22Rv1 (cell line): ENCODE results near the gene ARFGAP2.
"Not testable (repeated sequence)": the region's sequence is repeated elsewhere in the genome, so short reads cannot be mapped to it uniquely, and the experiment has no call there.

ENCODE experiments used
- H3K27ac ChIP-seq: fragments of 450-650 bp; 2 replicates; pipeline ENCODE4 v1.5.1; 2017
- ZFX ChIP-seq: fragments of 450-650 bp; IDR thresholded peaks from 2 replicates; pipeline ENCODE4 v1.6.1; 2017; ENCODE audit warnings: antibody characterized with exemption, borderline replicate concordance
- TF ChIP-seq, protein P1 (sequence below): fragments of 450-650 bp; IDR thresholded peaks from 2 replicates; pipeline ENCODE4 v1.5.1; 2017; ENCODE audit warnings: mild to moderate bottlenecking

ARFGAP2 gene

GRCh38 chr11:47201015-47201414 lies 24.3 kb upstream of the ARFGAP2 start:
- no peak overlapping the region for H3K27ac ChIP-seq
- TF ChIP-seq, protein P1, sequence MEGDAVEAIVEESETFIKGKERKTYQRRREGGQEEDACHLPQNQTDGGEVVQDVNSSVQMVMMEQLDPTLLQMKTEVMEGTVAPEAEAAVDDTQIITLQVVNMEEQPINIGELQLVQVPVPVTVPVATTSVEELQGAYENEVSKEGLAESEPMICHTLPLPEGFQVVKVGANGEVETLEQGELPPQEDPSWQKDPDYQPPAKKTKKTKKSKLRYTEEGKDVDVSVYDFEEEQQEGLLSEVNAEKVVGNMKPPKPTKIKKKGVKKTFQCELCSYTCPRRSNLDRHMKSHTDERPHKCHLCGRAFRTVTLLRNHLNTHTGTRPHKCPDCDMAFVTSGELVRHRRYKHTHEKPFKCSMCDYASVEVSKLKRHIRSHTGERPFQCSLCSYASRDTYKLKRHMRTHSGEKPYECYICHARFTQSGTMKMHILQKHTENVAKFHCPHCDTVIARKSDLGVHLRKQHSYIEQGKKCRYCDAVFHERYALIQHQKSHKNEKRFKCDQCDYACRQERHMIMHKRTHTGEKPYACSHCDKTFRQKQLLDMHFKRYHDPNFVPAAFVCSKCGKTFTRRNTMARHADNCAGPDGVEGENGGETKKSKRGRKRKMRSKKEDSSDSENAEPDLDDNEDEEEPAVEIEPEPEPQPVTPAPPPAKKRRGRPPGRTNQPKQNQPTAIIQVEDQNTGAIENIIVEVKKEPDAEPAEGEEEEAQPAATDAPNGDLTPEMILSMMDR, result no peak

DNA sequence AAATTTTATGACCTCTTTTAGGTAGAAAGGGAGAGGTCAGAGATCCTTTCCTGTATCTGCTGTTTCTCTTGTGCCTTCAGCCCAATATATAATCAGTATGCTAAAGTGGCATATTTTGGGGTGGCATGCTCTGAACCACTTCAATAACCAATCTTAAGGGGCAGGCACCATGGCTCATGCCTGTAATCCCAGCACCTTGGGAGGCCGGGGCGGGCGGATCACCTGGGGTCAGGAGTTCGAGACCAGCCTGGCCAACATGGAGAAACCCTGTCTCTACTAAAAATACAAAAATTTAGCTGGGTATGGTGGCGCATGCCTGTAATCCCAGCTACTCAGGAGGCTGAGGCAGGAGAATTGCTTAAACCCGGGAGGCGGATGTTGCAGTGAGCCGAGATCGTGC lies 21.5 kb upstream of the ARFGAP2 start:
- H3K27ac ChIP-seq, result not testable (repeated sequence)

DNA sequence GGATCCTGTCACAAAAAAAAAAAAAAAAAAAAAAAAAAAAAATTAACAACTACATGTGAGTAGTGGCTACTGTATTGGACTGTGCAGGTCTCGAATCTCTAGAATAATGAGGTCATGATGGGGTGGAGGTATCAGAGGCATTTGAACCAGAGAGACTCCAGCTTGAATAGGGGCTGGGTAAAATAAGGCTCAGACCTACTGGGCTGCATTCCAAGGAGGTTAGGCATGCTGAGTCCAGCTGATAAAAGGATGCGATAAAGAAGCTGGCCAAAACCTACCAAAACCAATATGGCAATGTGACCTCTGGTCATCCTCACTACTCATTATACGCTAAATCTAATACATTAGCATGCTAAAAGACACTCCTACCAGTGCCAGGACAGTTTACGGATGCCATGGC lies 15.4 kb upstream of the ARFGAP2 start:
- no peak for TF ChIP-seq ZFX
- TF ChIP-seq, protein P1, result no peak
- no peak overlapping the region for H3K27ac ChIP-seq

DNA sequence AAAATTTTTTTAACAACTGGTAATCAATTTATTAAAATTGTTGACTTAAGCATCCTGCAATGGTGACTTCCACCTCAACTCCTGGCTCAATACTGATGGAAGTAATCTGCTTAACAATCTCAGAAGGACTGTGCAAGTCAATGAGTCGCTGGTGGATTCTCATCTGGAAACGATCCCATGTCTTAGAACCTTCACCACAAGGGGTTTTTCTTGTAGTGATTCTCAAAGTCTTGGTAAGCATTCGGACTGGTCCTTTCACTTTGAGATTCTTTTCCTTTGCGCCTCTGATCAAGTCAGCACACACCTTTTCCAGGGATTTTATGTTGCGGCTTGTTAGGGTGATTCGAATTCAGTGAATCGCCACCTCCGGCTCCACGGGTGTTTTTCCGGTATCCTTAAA lies 14.5 kb upstream of the ARFGAP2 start:
- H3K27ac ChIP-seq, result not testable (repeated sequence)

DNA sequence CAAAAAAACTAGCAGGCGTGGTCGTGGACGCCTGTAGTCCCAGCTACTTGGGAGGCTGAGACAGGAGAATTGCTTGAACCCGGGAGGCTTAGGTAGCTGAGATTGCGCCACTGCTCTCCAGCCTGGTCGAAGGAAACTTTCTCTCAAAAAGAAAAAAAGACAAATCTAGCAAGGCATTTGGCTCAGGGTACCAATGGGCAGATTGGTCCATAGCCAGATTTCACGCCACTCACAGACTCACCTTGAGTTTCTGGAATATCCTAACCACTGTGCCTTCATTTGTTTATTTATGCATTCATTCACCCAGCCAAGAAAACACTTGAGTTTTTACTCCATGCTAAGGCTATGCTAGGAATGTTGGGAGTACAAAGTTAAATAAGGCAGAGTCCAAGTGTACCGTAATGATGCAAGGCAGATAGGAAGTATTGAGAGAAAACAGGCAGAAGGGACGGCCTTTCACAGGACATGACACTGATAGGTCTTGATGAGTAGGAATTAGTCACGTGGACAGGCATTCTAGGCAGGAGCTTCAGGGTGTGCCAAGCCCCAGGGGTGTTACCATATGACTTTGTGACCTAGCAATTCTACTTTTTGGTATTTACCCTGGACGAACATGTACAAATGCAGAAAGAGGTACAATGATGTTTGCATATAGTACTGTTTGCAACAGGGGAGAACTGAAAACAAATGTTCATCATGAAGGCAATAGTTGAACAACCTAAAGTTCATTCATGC lies 12.6 kb upstream of the ARFGAP2 start:
- H3K27ac ChIP-seq, result 0 out of 2 replicates have a peak overlapping the region, but pooled peaks have one; percentile 17

GRCh38 chr11:47188259-47188658 lies 11.6 kb upstream of the ARFGAP2 start:
- H3K27ac ChIP-seq, result peak overlapping the region; percentile 2; the same call in 1 of the 2 replicates
- TF ChIP-seq, protein P1, result no peak
- no peak for TF ChIP-seq ZFX

More for the DNA sequence above, 12.6 kb upstream of the ARFGAP2 start:
- TF ChIP-seq, protein P1, result no peak
- TF ChIP-seq ZFX, result no peak

- TF ChIP-seq ZFX, result no peak
- TF ChIP-seq, protein P1, result no peak
- peak overlapping the region; percentile 2; the same call in 1 of the 2 replicates for H3K27ac ChIP-seq
Observed at GRCh38 chr11:47187723-47188122, 11.0 kb upstream of the ARFGAP2 start.

- TF ChIP-seq, protein P1, result no peak
- TF ChIP-seq ZFX, result no peak
- H3K27ac ChIP-seq, result peak overlapping the region; percentile 76
Observed at GRCh38 chr11:47186700-47187695, 10.3 kb upstream of the ARFGAP2 start.
